ENCODE measurements around the gene KRT15. TPM values are rescaled to one million over a fixed set of nuclear protein-coding genes. Genes with fewer than 3 reads are reported as not detected.

Gene KRT15
- polyA plus RNA-seq, 1 donor (not counting 4 experiments of a cell fraction or from before 2014, with no cell fraction given) = 729 TPM

- no peak for DNase-seq (ENCODE audit: low read depth, low spot score)
- Histone ChIP-seq H3K36me3 (ENCODE audit: control insufficient read depth in 2 of 2, extremely low read depth in 1 of 2, insufficient read depth in 2 of 2, low read length in 2 of 2) (no peaks in the 10 kb centered on the region), H3K27ac (ENCODE audit: control insufficient read depth, insufficient read depth, low read length) (no peak overlapping the region), H3K9me3 (ENCODE audit: control insufficient read depth, low read depth, low read length) (no peaks in the 10 kb centered on the region), H3K4me2 (ENCODE audit: control insufficient read depth, extremely low read depth, insufficient read depth, low read depth, low read length) (no peak overlapping the region), H3K4me1 (ENCODE audit: control insufficient read depth, extremely low read depth, insufficient read depth, low read length) (peaks cover 43% of the 10 kb centered on the region), H2AFZ (ENCODE audit: control insufficient read depth, low read length) (no peak overlapping the region), H3K9me1 (ENCODE audit: control insufficient read depth, extremely low read depth, insufficient read depth, low read length) (no peaks in the 10 kb centered on the region), H3K4me3 (ENCODE audit: control insufficient read depth in 2 of 3, extremely low read depth in 1 of 3, insufficient read depth in 2 of 3, low read depth in 1 of 3, low read length in 3 of 3) (no peak overlapping the region), H3K79me2 (ENCODE audit: control insufficient read depth, insufficient read depth, low read length) (no peaks in the 10 kb centered on the region), H3K9ac (ENCODE audit: control insufficient read depth, extremely low read depth, insufficient read depth, low read length) (no peak overlapping the region), H3K27me3 (ENCODE audit: control insufficient read depth, extremely low read depth, insufficient read depth, low read length) (peaks cover 6% of the 10 kb centered on the region), H4K20me1 (ENCODE audit: control insufficient read depth, extremely low read depth, insufficient read depth, low read length) (no peaks in the 10 kb centered on the region)
- TF ChIP-seq CTCF (optimal IDR thresholded peaks at IDR 0.05 in 1 of 3, IDR thresholded peaks at IDR 0.05 in 1 of 3, conservative IDR thresholded peaks at IDR 0.05 in 1 of 3; ENCODE audit: extremely low read depth in 1 of 3, insufficient read depth in 2 of 3, low read length in 3 of 3) (no peak), EZH2 (IDR thresholded peaks at IDR 0.05; ENCODE audit: low read length) (no peak)
- FAIRE-seq = no peak
- dilution Hi-C loops (cut with MboI; ENCODE audit: extremely low pct_ligation_motif_present, low sequenced_read_pairs) = no loop called here
Observed at GRCh38 chr17:41532947-41533570, 14.4 kb upstream of the KRT15 start.

- Histone ChIP-seq H3K9ac (ENCODE audit: control insufficient read depth, extremely low read depth, insufficient read depth, low read length) (no peak overlapping the region), H3K4me2 (ENCODE audit: control insufficient read depth, extremely low read depth, insufficient read depth, low read depth, low read length) (no peak overlapping the region), H3K4me3 (ENCODE audit: control insufficient read depth in 2 of 3, extremely low read depth in 1 of 3, insufficient read depth in 2 of 3, low read depth in 1 of 3, low read length in 3 of 3) (no peak overlapping the region), H2AFZ (ENCODE audit: control insufficient read depth, low read length) (no peak overlapping the region), H4K20me1 (ENCODE audit: control insufficient read depth, extremely low read depth, insufficient read depth, low read length) (no peaks in the 10 kb centered on the region), H3K9me1 (ENCODE audit: control insufficient read depth, extremely low read depth, insufficient read depth, low read length) (no peaks in the 10 kb centered on the region), H3K4me1 (ENCODE audit: control insufficient read depth, extremely low read depth, insufficient read depth, low read length) (peaks cover 36% of the 10 kb centered on the region), H3K36me3 (ENCODE audit: control insufficient read depth in 2 of 2, extremely low read depth in 1 of 2, insufficient read depth in 2 of 2, low read length in 2 of 2) (no peaks in the 10 kb centered on the region), H3K27ac (ENCODE audit: control insufficient read depth, insufficient read depth, low read length) (no peak overlapping the region), H3K27me3 (ENCODE audit: control insufficient read depth, extremely low read depth, insufficient read depth, low read length) (peaks cover 15% of the 10 kb centered on the region), H3K79me2 (ENCODE audit: control insufficient read depth, insufficient read depth, low read length) (no peaks in the 10 kb centered on the region), H3K9me3 (ENCODE audit: control insufficient read depth, low read depth, low read length) (no peaks in the 10 kb centered on the region)
- no peak for TF ChIP-seq EZH2 (IDR thresholded peaks at IDR 0.05; ENCODE audit: low read length)
- TF ChIP-seq CTCF (optimal IDR thresholded peaks at IDR 0.05 in 1 of 3, IDR thresholded peaks at IDR 0.05 in 1 of 3, conservative IDR thresholded peaks at IDR 0.05 in 1 of 3; ENCODE audit: extremely low read depth in 1 of 3, insufficient read depth in 2 of 3, low read length in 3 of 3) = no peak
- dilution Hi-C loops (cut with MboI; ENCODE audit: extremely low pct_ligation_motif_present, low sequenced_read_pairs) = no loop called here
- FAIRE-seq (no peak), DNase-seq (ENCODE audit: low read depth, low spot score) (no peak)
Observed at GRCh38 chr17:41531993-41532392, 13.3 kb upstream of the KRT15 start.
